Mammary epithelial cell (primary cell): Measurements from ENCODE around the gene SRP68.

Experiments
- CTCF ChIP-seq, 2 donors: IDR thresholded peaks in 1 of 2; conservative IDR thresholded peaks in 1 of 2; 2 replicates each; pipeline ENCODE4 v1.5.1; 2011 to 2012; ENCODE audit warnings: inconsistent platforms in 2 of 2, low read length in 2 of 2, mild to moderate bottlenecking in 2 of 2, control low read depth in 1 of 2, low read depth in 1 of 2; ENCODE audit not compliant: insufficient read depth in 1 of 2; ENCODE audit errors: extremely low read depth in 1 of 2
- EZH2 ChIP-seq: IDR thresholded peaks from 2 replicates; pipeline ENCODE4 v1.6.1; 2012; ENCODE audit warnings: low read length, inconsistent platforms, borderline replicate concordance

GRCh38 chr17:76079956-76080767 lies 7.8 kb upstream of the SRP68 start:
- TF ChIP-seq CTCF (conservative IDR thresholded peaks at IDR 0.05 in 1 of 2, IDR thresholded peaks at IDR 0.05 in 1 of 2; ENCODE audit: extremely low read depth in 1 of 2, insufficient read depth in 1 of 2, low read depth in 1 of 2, low read length in 2 of 2) (no peak), EZH2 (no peak)
